Trophoblast cell (in vitro differentiated cells and primary cell): Measurements from ENCODE around the gene TDRD12.
"Not testable (repeated sequence)": the region's sequence is repeated elsewhere in the genome, so short reads cannot be mapped to it uniquely, and the experiment has no call there.

ENCODE experiments used
- DNase-seq, 2 donors: peaks; one replicate each; pipeline ENCODE4 v3.0.0-alpha.2; 2016
- H2AFZ ChIP-seq: 2 replicates; pipeline ENCODE4 v1.6.1; 2013; ENCODE audit warnings: low read length, moderate library complexity, mild to moderate bottlenecking; ENCODE audit not compliant: insufficient read depth, poor library complexity
- H2AK5ac ChIP-seq: 2 replicates; pipeline ENCODE4 v1.6.1; 2013; ENCODE audit warnings: mild to moderate bottlenecking, low read length
- H2BK120ac ChIP-seq: 2 replicates; pipeline ENCODE4 v1.6.1; 2013; ENCODE audit warnings: low read length, mild to moderate bottlenecking, moderate library complexity; ENCODE audit not compliant: insufficient read depth, poor library complexity
- H2BK12ac ChIP-seq: 2 replicates; pipeline ENCODE4 v1.6.1; 2013; ENCODE audit warnings: mild to moderate bottlenecking, low read length, moderate library complexity
- H2BK5ac ChIP-seq: 2 replicates; pipeline ENCODE4 v1.6.1; 2013; ENCODE audit warnings: low read length, low read depth, moderate library complexity, mild to moderate bottlenecking; ENCODE audit not compliant: poor library complexity
- H3K14ac ChIP-seq: 2 replicates; pipeline ENCODE4 v1.6.1; 2013; ENCODE audit warnings: mild to moderate bottlenecking, low read length
- H3K18ac ChIP-seq: 2 replicates; pipeline ENCODE4 v1.6.1; 2013; ENCODE audit warnings: mild to moderate bottlenecking, low read length
- H3K23ac ChIP-seq: 2 replicates; pipeline ENCODE4 v1.6.1; 2013; ENCODE audit warnings: low read length
- H3K27ac ChIP-seq: 2 replicates; pipeline ENCODE4 v1.5.1; 2013; ENCODE audit warnings: low read depth, mild to moderate bottlenecking, inconsistent platforms, low read length, moderate library complexity
- H3K27me3 ChIP-seq: 2 replicates; pipeline ENCODE4 v1.6.1; 2013; ENCODE audit warnings: inconsistent platforms, mild to moderate bottlenecking, low read length, moderate library complexity; ENCODE audit not compliant: insufficient read depth
- H3K36me3 ChIP-seq, 2 experiments: 1 replicate in 1 of 2; 2 replicates in 1 of 2; pipeline ENCODE4 v1.6.1; 2013; ENCODE audit warnings: low read length in 2 of 2, mild to moderate bottlenecking in 2 of 2, moderate library complexity in 1 of 2; ENCODE audit not compliant: insufficient read depth in 2 of 2, control insufficient read depth in 1 of 2
- H3K4ac ChIP-seq: 2 replicates; pipeline ENCODE4 v1.6.1; 2013; ENCODE audit warnings: low read depth, mild to moderate bottlenecking, low read length, moderate library complexity
- H3K4me1 ChIP-seq, 2 experiments: 1 replicate in 1 of 2; 2 replicates in 1 of 2; pipeline ENCODE4 v1.6.1; 2013; ENCODE audit warnings: low read length in 2 of 2, mild to moderate bottlenecking in 2 of 2, moderate library complexity in 1 of 2; ENCODE audit not compliant: insufficient read depth in 2 of 2, control insufficient read depth in 1 of 2
- H3K4me2 ChIP-seq: 2 replicates; pipeline ENCODE4 v1.6.1; 2013; ENCODE audit warnings: inconsistent platforms, mild to moderate bottlenecking, low read length, moderate library complexity
- H3K4me3 ChIP-seq: 2 replicates; pipeline ENCODE4 v1.5.1; 2013; ENCODE audit warnings: mild to moderate bottlenecking, low read depth, low read length, inconsistent platforms
- H3K79me1 ChIP-seq: one replicate; pipeline ENCODE4 v1.6.1; 2013; ENCODE audit warnings: low read length
- H3K79me2 ChIP-seq: 2 replicates; pipeline ENCODE4 v1.6.1; 2013; ENCODE audit warnings: low read length, mild to moderate bottlenecking; ENCODE audit not compliant: control insufficient read depth, insufficient read depth, poor library complexity
- H3K9ac ChIP-seq: 2 replicates; pipeline ENCODE4 v1.6.1; 2013; ENCODE audit warnings: mild to moderate bottlenecking, low read length
- H3K9me3 ChIP-seq: 2 replicates; pipeline ENCODE4 v1.6.1; 2013; ENCODE audit warnings: low read depth, mild to moderate bottlenecking, control low read depth, inconsistent platforms, low read length; ENCODE audit not compliant: insufficient read depth
- H4K12ac ChIP-seq: 2 replicates; pipeline ENCODE4 v1.6.1; 2013; ENCODE audit warnings: low read depth, mild to moderate bottlenecking, low read length, moderate library complexity
- H4K8ac ChIP-seq: 2 replicates; pipeline ENCODE4 v1.6.1; 2013; ENCODE audit warnings: low read depth, mild to moderate bottlenecking, low read length, moderate library complexity
- H4K91ac ChIP-seq: one replicate; pipeline ENCODE4 v1.6.1; 2013; ENCODE audit warnings: low read depth, mild to moderate bottlenecking, low read length, moderate library complexity
- WGBS: extraction: QIAGEN DNeasy Blood & Tissue Kit; methylation state at CpG from one replicate; pipeline ENCODE4 v1.1.7; 2013; ENCODE audit warnings: missing lambda C conversion rate; ENCODE audit not compliant: insufficient read length, insufficient coverage; ENCODE audit errors: extremely low coverage; 5-methylcytosine and 5-hydroxymethylcytosine counted together

TDRD12 gene

GRCh38 chr19:32852216-32852615 is 132.6 kb downstream of the TDRD12 start:
- Histone ChIP-seq H3K23ac (no peak overlapping the region), H2BK120ac (no peak overlapping the region), H3K4me1 (no peaks in the 10 kb centered on the region), H3K27ac (no peak overlapping the region), H2BK12ac (no peak overlapping the region), H2AK5ac (no peak overlapping the region), H3K4ac (no peak overlapping the region), H3K4me2 (no peak overlapping the region), H3K14ac (no peak overlapping the region), H2AFZ (no peak overlapping the region), H4K91ac (no peak overlapping the region), H3K79me2 (no peaks in the 10 kb centered on the region), H2BK5ac (no peak overlapping the region), H3K4me3 (no peak overlapping the region), H4K12ac (no peak overlapping the region), H3K9me3 (no peaks in the 10 kb centered on the region), H4K8ac (no peak overlapping the region), H3K36me3 (no peaks in the 10 kb centered on the region), H3K27me3 (no peaks in the 10 kb centered on the region), H3K9ac (no peak overlapping the region), H3K18ac (no peak overlapping the region), H3K79me1 (no peaks in the 10 kb centered on the region)
- DNase-seq = no peak
- WGBS = no CpG with 5 or more reads among the region's 6 CpGs

GRCh38 chr19:32856818-32857217 is 137.3 kb downstream of the TDRD12 start:
- H3K9me3 ChIP-seq, H3K9ac ChIP-seq, H2BK12ac ChIP-seq, H3K79me2 ChIP-seq, H2AK5ac ChIP-seq, H3K4me2 ChIP-seq, H3K36me3 ChIP-seq, H3K18ac ChIP-seq, H4K12ac ChIP-seq, H3K4ac ChIP-seq, DNase-seq, H3K23ac ChIP-seq, H2AFZ ChIP-seq, H3K14ac ChIP-seq, H3K4me1 ChIP-seq, H2BK120ac ChIP-seq, H3K27me3 ChIP-seq, H3K79me1 ChIP-seq, H2BK5ac ChIP-seq, H4K8ac ChIP-seq, H4K91ac ChIP-seq, H3K27ac ChIP-seq, H3K4me3 ChIP-seq: not testable (repeated sequence)
- no CpG with 5 or more reads among the region's 7 CpGs for WGBS

GRCh38 chr19:32857584-32857983 is 138.0 kb downstream of the TDRD12 start:
- Histone ChIP-seq H3K14ac (no peak overlapping the region), H3K4ac (no peak overlapping the region), H4K12ac (no peak overlapping the region), H2BK12ac (no peak overlapping the region), H3K27me3 (no peaks in the 10 kb centered on the region), H3K27ac (no peak overlapping the region), H3K79me1 (no peaks in the 10 kb centered on the region), H3K18ac (no peak overlapping the region), H3K9me3 (peaks cover 2% of the 10 kb centered on the region), H3K4me2 (no peak overlapping the region), H3K23ac (no peak overlapping the region), H3K79me2 (no peaks in the 10 kb centered on the region), H2AFZ (no peak overlapping the region), H3K4me3 (no peak overlapping the region), H2AK5ac (no peak overlapping the region), H3K9ac (no peak overlapping the region), H3K36me3 (no peaks in the 10 kb centered on the region), H3K4me1 (no peaks in the 10 kb centered on the region), H4K8ac (no peak overlapping the region), H2BK120ac (no peak overlapping the region), H4K91ac (no peak overlapping the region), H2BK5ac (no peak overlapping the region)
- WGBS = no CpG with 5 or more reads among the region's 5 CpGs
- no peak for DNase-seq

- no peak for DNase-seq
- no peak overlapping the region for H4K8ac ChIP-seq
- no peaks in the 10 kb centered on the region for H3K79me1 ChIP-seq
- no peak overlapping the region for H3K18ac ChIP-seq
- H3K79me2 ChIP-seq = no peaks in the 10 kb centered on the region
- H2AK5ac ChIP-seq = no peak overlapping the region
- no peak overlapping the region for H2BK120ac ChIP-seq
- H3K9ac ChIP-seq = no peak overlapping the region
- no peak overlapping the region for H2BK5ac ChIP-seq
- no peak overlapping the region for H3K4me3 ChIP-seq
- no peak overlapping the region for H3K14ac ChIP-seq
- no peaks in the 10 kb centered on the region for H3K4me1 ChIP-seq
- no peak overlapping the region for H4K91ac ChIP-seq
- H3K27ac ChIP-seq = no peak overlapping the region
- no peak overlapping the region for H3K4ac ChIP-seq
- no CpG with 5 or more reads among the region's 13 CpGs for WGBS
- H3K4me2 ChIP-seq = no peak overlapping the region
- no peak overlapping the region for H3K23ac ChIP-seq
- no peak overlapping the region for H2AFZ ChIP-seq
- no peaks in the 10 kb centered on the region for H3K36me3 ChIP-seq
- no peaks in the 10 kb centered on the region for H3K27me3 ChIP-seq
- peaks cover 2% of the 10 kb centered on the region for H3K9me3 ChIP-seq
- no peak overlapping the region for H4K12ac ChIP-seq
- H2BK12ac ChIP-seq = no peak overlapping the region
These were observed 138.6 kb downstream of the TDRD12 start for GRCh38 chr19:32858155-32858554.
